PC-3 (cell line): Measurements from ENCODE around the gene MAP4K2. TPM values are rescaled to one million over a fixed set of nuclear protein-coding genes. Genes with fewer than 3 reads are reported as not detected.

Experiments
- ATAC-seq: fragments of 200-7000 bp; cut with Tn5 transposase; 2 replicates; pipeline ENCODE4 v1.9.1; 2020; ENCODE audit warnings: mild to moderate bottlenecking, moderate library complexity
- BruUV-seq: library from RNA; stranded (reverse); fragments of 400-500 nt; replicated peaks from 2 replicates; lab custom pipeline; 2021; lab: Mats Ljungman, UMichigan
- CTCF ChIA-PET: fragments of 300-600 bp; sonication (Branson Sonifier 250); formaldehyde crosslinking; loops from one replicate; lab custom pipeline; 2022; ENCODE audit warnings: antibody characterized with exemption; lab: Charles Lee
- POLR2A ChIA-PET: fragments of 300-600 bp; sonication (Branson Sonifier 250); formaldehyde crosslinking; loops from one replicate; lab custom pipeline; 2022; ENCODE audit warnings: antibody characterized with exemption; ENCODE audit not compliant: unreplicated experiment; lab: Charles Lee
- DNase-seq: peaks from one replicate; pipeline ENCODE4 v3.0.0-alpha.2; 2015
- H2AFZ ChIP-seq: fragments of 300-600 bp; sonication (generic); 2 replicates; pipeline ENCODE4 v1.6.0; 2016; ENCODE audit warnings: antibody characterized with exemption, low read length
- H3F3A ChIP-seq: fragments of 300-600 bp; sonication (generic); one replicate; pipeline ENCODE4 v1.6.0; 2017; ENCODE audit warnings: antibody characterized with exemption, low read length, control low read depth, mild to moderate bottlenecking; ENCODE audit not compliant: unreplicated experiment
- H3K27ac ChIP-seq: fragments of 300-600 bp; sonication (generic); 2 replicates; pipeline ENCODE4 v1.5.1; 2016; ENCODE audit warnings: mild to moderate bottlenecking, low read length
- H3K27me3 ChIP-seq: fragments of 300-600 bp; sonication (generic); 2 replicates; pipeline ENCODE4 v1.6.1; 2016; ENCODE audit warnings: low read length, mixed read lengths
- H3K36me3 ChIP-seq: fragments of 300-600 bp; sonication (generic); 2 replicates; pipeline ENCODE4 v1.6.1; 2016; ENCODE audit warnings: low read depth, mixed run types, low read length, mixed read lengths
- H3K4me1 ChIP-seq: fragments of 300-600 bp; sonication (generic); 2 replicates; pipeline ENCODE4 v1.5.1; 2016; ENCODE audit warnings: low read length; ENCODE audit not compliant: insufficient read depth
- H3K4me2 ChIP-seq: fragments of 300-600 bp; sonication (generic); 2 replicates; pipeline ENCODE4 v1.6.0; 2016; ENCODE audit warnings: low read length
- H3K4me3 ChIP-seq: fragments of 300-600 bp; sonication (generic); 2 replicates; pipeline ENCODE4 v1.5.1; 2016; ENCODE audit warnings: mild to moderate bottlenecking, low read length, mixed read lengths
- H3K79me2 ChIP-seq: fragments of 300-600 bp; sonication (generic); 2 replicates; pipeline ENCODE4 v1.6.1; 2017; ENCODE audit warnings: low read length, mixed read lengths
- H3K9ac ChIP-seq: fragments of 300-600 bp; sonication (generic); 2 replicates; pipeline ENCODE4 v1.6.0; 2016; ENCODE audit warnings: mild to moderate bottlenecking, low read length
- H3K9me2 ChIP-seq: fragments of 300-600 bp; sonication (generic); replicated peaks from 2 replicates; pipeline ENCODE4 v1.6.1; 2016; ENCODE audit warnings: mixed run types, low read length, mixed read lengths
- H3K9me3 ChIP-seq: fragments of 300-600 bp; sonication (generic); 2 replicates; pipeline ENCODE4 v1.6.1; 2016; ENCODE audit warnings: low read length, mixed read lengths
- H4K20me1 ChIP-seq: fragments of 300-600 bp; sonication (generic); 2 replicates; pipeline ENCODE4 v1.6.1; 2016; ENCODE audit warnings: low read length, mixed read lengths
- CTCF ChIP-seq: fragments of 300-600 bp; sonication (generic); conservative IDR thresholded peaks from 2 replicates; pipeline ENCODE4 v1.5.1; 2017; ENCODE audit warnings: antibody characterized with exemption, low read depth, mild to moderate bottlenecking, low read length
- EZH2 ChIP-seq: fragments of 300-600 bp; sonication (generic); IDR thresholded peaks from one replicate; pipeline ENCODE4 v1.6.1; 2017; ENCODE audit warnings: antibody characterized with exemption, mild to moderate bottlenecking, low read length; ENCODE audit not compliant: unreplicated experiment
- EZH2phosphoT487 ChIP-seq: fragments of 300-600 bp; sonication (generic); IDR thresholded peaks from 2 replicates; pipeline ENCODE4 v1.6.1; 2018; ENCODE audit warnings: mild to moderate bottlenecking, antibody characterized with exemption, low read length, borderline replicate concordance
- intact Hi-C: fragments of 100-400 bp; cut with micrococcal nuclease; formaldehyde crosslinking; loops from 2 replicates; pipeline ENCODE4 v1.9.0; 2023
- total RNA-seq: library from RNA; depleted of rRNA; stranded (reverse); fragments of >200 nt; gene quantifications from 2 replicates; pipeline ENCODE4 v1.2.3, GENCODE V29; 2014

MAP4K2 gene
- total RNA-seq, 1 experiment from 2014 or later: 55.6 TPM

DNA sequence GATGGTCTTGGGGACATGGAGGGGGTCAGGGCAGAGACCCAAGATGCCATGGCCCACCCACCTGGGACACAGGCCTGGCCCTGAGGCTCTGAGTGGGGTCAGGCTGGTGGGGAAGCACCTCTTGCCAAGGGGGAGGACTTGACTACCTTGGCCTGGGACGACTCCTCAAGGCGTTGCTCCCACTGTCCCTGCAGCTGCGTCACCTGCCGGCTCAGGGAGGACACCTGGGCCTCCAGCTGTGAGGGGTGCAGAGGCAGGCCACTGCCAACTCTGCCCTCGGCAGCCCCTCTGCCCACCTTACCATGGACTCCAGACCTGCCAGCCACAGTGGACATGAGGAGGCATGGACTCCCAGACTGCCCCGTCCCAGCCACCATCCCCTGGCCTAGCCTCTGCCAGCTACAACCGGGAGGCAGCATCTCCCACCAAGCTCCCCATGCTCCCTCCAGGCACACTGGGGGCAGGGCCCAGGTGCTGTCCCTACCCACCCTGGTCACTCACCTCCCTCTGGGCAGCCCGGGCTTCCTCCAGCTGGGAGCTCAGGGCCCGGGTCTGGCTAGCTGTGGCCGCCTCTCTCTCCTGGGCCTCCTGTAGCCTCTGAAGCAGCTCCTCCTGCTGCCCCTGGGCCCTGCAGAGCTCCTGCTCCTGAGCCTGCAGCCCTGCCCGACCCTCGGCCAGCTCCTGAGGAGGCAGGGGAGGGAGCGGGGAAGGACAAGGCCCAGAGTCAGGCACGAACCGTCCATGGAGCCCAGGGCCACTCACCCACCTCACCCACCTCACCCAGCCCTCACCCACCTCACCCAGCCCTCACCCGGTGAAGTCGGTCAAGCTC is 32.8 kb upstream of the MAP4K2 start:
- peaks cover 35% of the 10 kb centered on the region for H3K36me3 ChIP-seq
- no peaks in the 10 kb centered on the region for H3K79me2 ChIP-seq
- no peaks in the 10 kb centered on the region for H4K20me1 ChIP-seq
- DNase-seq: no peak
- H3F3A ChIP-seq: no peaks in the 10 kb centered on the region
- peaks cover 16% of the 10 kb centered on the region for H3K4me1 ChIP-seq
- TF ChIP-seq CTCF (no peak), EZH2phosphoT487 (no peak)
- H3K9me3 ChIP-seq: no peaks in the 10 kb centered on the region
- ATAC-seq: peak; percentile 22
- H3K27me3 ChIP-seq: no peaks in the 10 kb centered on the region
- no peak overlapping the region for H3K9ac ChIP-seq
- H3K9me2 ChIP-seq: no peaks in the 10 kb centered on the region
- ChIA-PET CTCF (interaction anchor here (0.6 to 1.4 kb wide), 2 partner anchors 48 to 958 kb away, joined by 5 to 14 read pairs; no protein-coding TSS in a partner anchor), POLR2A (interaction anchor here (0.6 kb wide), 1 partner anchor 18 kb away, joined by 5 read pairs; no protein-coding TSS in a partner anchor)
- BruUV-seq: no TSS peak
- intact Hi-C loops: no loop called here
- H3K4me3 ChIP-seq: no peak overlapping the region
- 0 out of 2 replicates have a peak overlapping the region, but pooled peaks have one; percentile 9 for H3K27ac ChIP-seq
- no peak overlapping the region for H2AFZ ChIP-seq
- H3K4me2 ChIP-seq: peak overlapping the region; percentile 32; the same call in 1 of the 2 replicates

- POLR2A ChIA-PET: interaction anchor here (0.6 kb wide), 1 partner anchor 19 kb away, joined by 5 read pairs; no protein-coding TSS in a partner anchor
- Histone ChIP-seq H3K9me3 (no peaks in the 10 kb centered on the region), H3K4me3 (no peak overlapping the region), H3K4me2 (peak overlapping the region; percentile 69), H3K79me2 (no peaks in the 10 kb centered on the region), H3F3A (no peaks in the 10 kb centered on the region), H3K4me1 (peaks cover 16% of the 10 kb centered on the region), H3K36me3 (peaks cover 31% of the 10 kb centered on the region), H3K27ac (0 out of 2 replicates have a peak overlapping the region, but pooled peaks have one; percentile 9), H4K20me1 (no peaks in the 10 kb centered on the region), H2AFZ (no peak overlapping the region), H3K27me3 (no peaks in the 10 kb centered on the region), H3K9ac (no peak overlapping the region), H3K9me2 (no peaks in the 10 kb centered on the region)
- CTCF ChIA-PET: interaction anchor here (1.4 kb wide), 1 partner anchor 47 kb away, joined by 5 read pairs; no protein-coding TSS in a partner anchor
- no TSS peak for BruUV-seq
- DNase-seq: peak; percentile 96
- TF ChIP-seq EZH2phosphoT487 (no peak), CTCF (no peak), EZH2 (no peak)
- intact Hi-C loops: no loop called here
- peak; percentile 99 for ATAC-seq
Measured at GRCh38 chr11:64834723-64835615, 32.0 kb upstream of the MAP4K2 start.
